ENCODE measurements around the gene DIAPH3. TPM values are rescaled to one million over a fixed set of nuclear protein-coding genes. Genes with fewer than 3 reads are reported as not detected.

The DIAPH3 gene
- polyA plus RNA-seq, 1 donor from 2014 or later, result 0.37 TPM

DNA sequence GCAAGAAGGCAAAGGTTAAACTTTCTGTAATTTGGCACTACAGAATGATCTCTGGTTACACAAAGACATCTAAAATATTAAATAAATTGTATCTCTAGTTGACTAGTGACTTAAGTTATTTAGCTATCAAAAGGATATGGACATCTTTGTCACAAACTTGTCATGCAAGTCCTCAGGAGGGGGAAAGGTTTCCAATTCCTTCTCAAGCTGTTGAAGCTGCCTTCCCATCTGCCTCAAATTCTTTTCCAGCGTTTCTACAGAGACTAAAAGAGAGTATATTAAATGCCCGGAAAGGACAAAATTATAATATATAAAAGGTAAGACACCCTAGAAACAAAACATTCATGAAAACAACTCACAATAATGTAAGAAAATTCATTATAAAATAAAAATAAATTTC lies 324.5 kb downstream of the DIAPH3 start:
- H3K36me3 ChIP-seq (ENCODE audit: insufficient read depth, low read length), result no peaks in the 10 kb centered on the region
- no peaks in the 10 kb centered on the region for H3F3A ChIP-seq (ENCODE audit: insufficient read depth, low read length, poor library complexity, severe bottlenecking)
- H3K9me2 ChIP-seq (ENCODE audit: insufficient read depth, low read length), result no peaks in the 10 kb centered on the region
- no peaks in the 10 kb centered on the region for H3K9me3 ChIP-seq (ENCODE audit: low read length)
- no peak overlapping the region for H3K4me2 ChIP-seq (ENCODE audit: low read length)
- H2AFZ ChIP-seq (ENCODE audit: low read depth, low read length), result no peak overlapping the region
- no peak overlapping the region for H3K9ac ChIP-seq (ENCODE audit: low read length)
- H3K4me3 ChIP-seq (ENCODE audit: low read length), result no peak overlapping the region
- no peak overlapping the region for H3K27ac ChIP-seq (ENCODE audit: low read length)
- no peaks in the 10 kb centered on the region for H3K79me2 ChIP-seq (replicated peaks; ENCODE audit: insufficient read depth, low read length)
- no peaks in the 10 kb centered on the region for H3K27me3 ChIP-seq (ENCODE audit: insufficient read depth, low read depth, low read length)
- TF ChIP-seq EZH2 (IDR thresholded peaks at IDR 0.05; ENCODE audit: borderline replicate concordance, insufficient read depth, low read length, poor library complexity, severe bottlenecking), result no peak
- TF ChIP-seq, protein P1, sequence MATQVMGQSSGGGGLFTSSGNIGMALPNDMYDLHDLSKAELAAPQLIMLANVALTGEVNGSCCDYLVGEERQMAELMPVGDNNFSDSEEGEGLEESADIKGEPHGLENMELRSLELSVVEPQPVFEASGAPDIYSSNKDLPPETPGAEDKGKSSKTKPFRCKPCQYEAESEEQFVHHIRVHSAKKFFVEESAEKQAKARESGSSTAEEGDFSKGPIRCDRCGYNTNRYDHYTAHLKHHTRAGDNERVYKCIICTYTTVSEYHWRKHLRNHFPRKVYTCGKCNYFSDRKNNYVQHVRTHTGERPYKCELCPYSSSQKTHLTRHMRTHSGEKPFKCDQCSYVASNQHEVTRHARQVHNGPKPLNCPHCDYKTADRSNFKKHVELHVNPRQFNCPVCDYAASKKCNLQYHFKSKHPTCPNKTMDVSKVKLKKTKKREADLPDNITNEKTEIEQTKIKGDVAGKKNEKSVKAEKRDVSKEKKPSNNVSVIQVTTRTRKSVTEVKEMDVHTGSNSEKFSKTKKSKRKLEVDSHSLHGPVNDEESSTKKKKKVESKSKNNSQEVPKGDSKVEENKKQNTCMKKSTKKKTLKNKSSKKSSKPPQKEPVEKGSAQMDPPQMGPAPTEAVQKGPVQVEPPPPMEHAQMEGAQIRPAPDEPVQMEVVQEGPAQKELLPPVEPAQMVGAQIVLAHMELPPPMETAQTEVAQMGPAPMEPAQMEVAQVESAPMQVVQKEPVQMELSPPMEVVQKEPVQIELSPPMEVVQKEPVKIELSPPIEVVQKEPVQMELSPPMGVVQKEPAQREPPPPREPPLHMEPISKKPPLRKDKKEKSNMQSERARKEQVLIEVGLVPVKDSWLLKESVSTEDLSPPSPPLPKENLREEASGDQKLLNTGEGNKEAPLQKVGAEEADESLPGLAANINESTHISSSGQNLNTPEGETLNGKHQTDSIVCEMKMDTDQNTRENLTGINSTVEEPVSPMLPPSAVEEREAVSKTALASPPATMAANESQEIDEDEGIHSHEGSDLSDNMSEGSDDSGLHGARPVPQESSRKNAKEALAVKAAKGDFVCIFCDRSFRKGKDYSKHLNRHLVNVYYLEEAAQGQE (IDR thresholded peaks at IDR 0.05; ENCODE audit: borderline replicate concordance), result no peak
- no peak for TF ChIP-seq POLR2AphosphoS5 (IDR thresholded peaks at IDR 0.05)
- TF ChIP-seq, protein P2, sequence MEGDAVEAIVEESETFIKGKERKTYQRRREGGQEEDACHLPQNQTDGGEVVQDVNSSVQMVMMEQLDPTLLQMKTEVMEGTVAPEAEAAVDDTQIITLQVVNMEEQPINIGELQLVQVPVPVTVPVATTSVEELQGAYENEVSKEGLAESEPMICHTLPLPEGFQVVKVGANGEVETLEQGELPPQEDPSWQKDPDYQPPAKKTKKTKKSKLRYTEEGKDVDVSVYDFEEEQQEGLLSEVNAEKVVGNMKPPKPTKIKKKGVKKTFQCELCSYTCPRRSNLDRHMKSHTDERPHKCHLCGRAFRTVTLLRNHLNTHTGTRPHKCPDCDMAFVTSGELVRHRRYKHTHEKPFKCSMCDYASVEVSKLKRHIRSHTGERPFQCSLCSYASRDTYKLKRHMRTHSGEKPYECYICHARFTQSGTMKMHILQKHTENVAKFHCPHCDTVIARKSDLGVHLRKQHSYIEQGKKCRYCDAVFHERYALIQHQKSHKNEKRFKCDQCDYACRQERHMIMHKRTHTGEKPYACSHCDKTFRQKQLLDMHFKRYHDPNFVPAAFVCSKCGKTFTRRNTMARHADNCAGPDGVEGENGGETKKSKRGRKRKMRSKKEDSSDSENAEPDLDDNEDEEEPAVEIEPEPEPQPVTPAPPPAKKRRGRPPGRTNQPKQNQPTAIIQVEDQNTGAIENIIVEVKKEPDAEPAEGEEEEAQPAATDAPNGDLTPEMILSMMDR (IDR thresholded peaks at IDR 0.05; ENCODE audit: poor library complexity, severe bottlenecking), result no peak
- no peak for TF ChIP-seq EP300 (conservative IDR thresholded peaks at IDR 0.05; ENCODE audit: poor library complexity, severe bottlenecking)
- TF ChIP-seq MXI1 (conservative IDR thresholded peaks at IDR 0.05; ENCODE audit: poor library complexity, severe bottlenecking), result no peak
- no peak for TF ChIP-seq RAD21 (conservative IDR thresholded peaks at IDR 0.05)
- TF ChIP-seq TAF1 (IDR thresholded peaks at IDR 0.05; ENCODE audit: low read depth), result no peak
- TF ChIP-seq SMC3 (conservative IDR thresholded peaks at IDR 0.05; ENCODE audit: poor library complexity), result no peak
- H4K20me1 ChIP-seq (ENCODE audit: insufficient read depth), result no peaks in the 10 kb centered on the region

DNA sequence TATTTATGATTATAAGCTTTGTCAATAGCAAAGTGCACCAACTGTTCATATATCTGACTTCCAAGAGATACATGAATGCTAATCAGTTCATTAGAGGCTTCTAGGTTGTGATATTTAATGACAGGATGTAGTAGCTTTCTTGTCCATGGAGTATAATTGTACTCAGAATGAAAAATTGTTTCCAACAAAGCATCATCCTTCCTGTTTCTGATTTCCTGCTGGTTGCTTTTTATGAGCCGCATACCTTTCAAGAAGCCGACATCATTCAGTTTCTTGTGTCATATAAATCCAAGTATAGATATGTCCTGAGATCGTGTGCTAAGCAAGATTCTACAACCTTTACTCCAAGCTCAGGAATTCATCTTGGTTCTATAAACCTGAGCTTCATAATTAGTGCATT lies 326.6 kb downstream of the DIAPH3 start:
- TF ChIP-seq EP300 (conservative IDR thresholded peaks at IDR 0.05; ENCODE audit: poor library complexity, severe bottlenecking) (no peak), POLR2AphosphoS5 (IDR thresholded peaks at IDR 0.05) (peak; percentile 28)
- Histone ChIP-seq H3K4me3 (ENCODE audit: low read length) (peak overlapping the region; percentile 0), H3F3A (ENCODE audit: insufficient read depth, low read length, poor library complexity, severe bottlenecking) (no peaks in the 10 kb centered on the region), H3K4me2 (ENCODE audit: low read length) (no peak overlapping the region), H3K9me3 (ENCODE audit: low read length) (no peaks in the 10 kb centered on the region), H4K20me1 (ENCODE audit: insufficient read depth) (no peaks in the 10 kb centered on the region), H3K79me2 (replicated peaks; ENCODE audit: insufficient read depth, low read length) (no peaks in the 10 kb centered on the region), H2AFZ (ENCODE audit: low read depth, low read length) (peak overlapping the region; percentile 17), H3K36me3 (ENCODE audit: insufficient read depth, low read length) (no peaks in the 10 kb centered on the region), H3K27ac (ENCODE audit: low read length) (peak overlapping the region; percentile 14), H3K9me2 (ENCODE audit: insufficient read depth, low read length) (no peaks in the 10 kb centered on the region), H3K9ac (ENCODE audit: low read length) (no peak overlapping the region), H3K27me3 (ENCODE audit: insufficient read depth, low read depth, low read length) (no peaks in the 10 kb centered on the region)

DNA sequence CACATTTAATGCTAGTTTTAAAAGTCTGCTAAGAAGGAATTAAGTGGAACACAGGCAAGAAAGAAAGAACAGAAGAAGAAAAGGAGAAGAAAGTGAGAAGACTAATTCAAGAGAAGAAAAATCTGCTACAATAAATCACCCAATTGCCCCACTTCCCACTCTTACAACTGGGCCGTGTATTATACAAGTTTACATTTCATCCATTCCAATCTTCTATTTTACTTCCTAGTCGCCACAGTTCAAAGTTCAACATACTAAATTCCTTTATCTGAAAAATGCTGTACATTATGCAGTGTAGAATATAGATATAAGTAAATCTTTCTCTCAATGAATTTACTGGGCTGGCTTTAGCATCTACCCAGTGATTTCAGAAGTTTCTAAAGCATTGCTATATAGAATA lies 328.2 kb downstream of the DIAPH3 start:
- Histone ChIP-seq H3K9ac (ENCODE audit: low read length) (no peak overlapping the region), H3K36me3 (ENCODE audit: insufficient read depth, low read length) (no peaks in the 10 kb centered on the region), H3F3A (ENCODE audit: insufficient read depth, low read length, poor library complexity, severe bottlenecking) (no peaks in the 10 kb centered on the region), H2AFZ (ENCODE audit: low read depth, low read length) (no peak overlapping the region), H3K79me2 (replicated peaks; ENCODE audit: insufficient read depth, low read length) (no peaks in the 10 kb centered on the region), H3K9me3 (ENCODE audit: low read length) (no peaks in the 10 kb centered on the region), H3K4me2 (ENCODE audit: low read length) (no peak overlapping the region), H3K27me3 (ENCODE audit: insufficient read depth, low read depth, low read length) (no peaks in the 10 kb centered on the region), H3K9me2 (ENCODE audit: insufficient read depth, low read length) (no peaks in the 10 kb centered on the region), H4K20me1 (ENCODE audit: insufficient read depth) (no peaks in the 10 kb centered on the region), H3K27ac (ENCODE audit: low read length) (no peak overlapping the region), H3K4me3 (ENCODE audit: low read length) (no peak overlapping the region)
- TF ChIP-seq TAF1 (IDR thresholded peaks at IDR 0.05; ENCODE audit: low read depth) (no peak), SMC3 (conservative IDR thresholded peaks at IDR 0.05; ENCODE audit: poor library complexity) (no peak), POLR2AphosphoS5 (IDR thresholded peaks at IDR 0.05) (no peak), EZH2 (IDR thresholded peaks at IDR 0.05; ENCODE audit: borderline replicate concordance, insufficient read depth, low read length, poor library complexity, severe bottlenecking) (no peak), MXI1 (conservative IDR thresholded peaks at IDR 0.05; ENCODE audit: poor library complexity, severe bottlenecking) (no peak), RAD21 (conservative IDR thresholded peaks at IDR 0.05) (no peak), EP300 (conservative IDR thresholded peaks at IDR 0.05; ENCODE audit: poor library complexity, severe bottlenecking) (no peak)
- TF ChIP-seq, protein P2 (IDR thresholded peaks at IDR 0.05; ENCODE audit: poor library complexity, severe bottlenecking), result no peak
- TF ChIP-seq, protein P1 (IDR thresholded peaks at IDR 0.05; ENCODE audit: borderline replicate concordance), result no peak
